GM18870 (cell line): ENCODE measurements around the gene PPP3CA.

Experiments
- ATAC-seq: cut with Tn5 transposase; IDR thresholded peaks from one replicate; pipeline ENCODE4 v1.9.1; 2021; ENCODE audit warnings: moderate library complexity; ENCODE audit not compliant: unreplicated experiment

PPP3CA gene

GRCh38 chr4:101065935-101066485 is 281.3 kb downstream of the PPP3CA start:
- no peak for ATAC-seq

- ATAC-seq, result no peak
Observed at GRCh38 chr4:101065346-101065745, 282.0 kb downstream of the PPP3CA start.

- no peak for ATAC-seq
Observed at GRCh38 chr4:101064541-101065180, 282.7 kb downstream of the PPP3CA start.

- no peak for ATAC-seq
Observed at GRCh38 chr4:101055392-101055791, 291.9 kb downstream of the PPP3CA start.

GRCh38 chr4:101050837-101051205 is 296.5 kb downstream of the PPP3CA start:
- no peak for ATAC-seq

- no peak for ATAC-seq
Observed at GRCh38 chr4:101050088-101050836, 297.1 kb downstream of the PPP3CA start.

GRCh38 chr4:101049549-101050001 is 297.8 kb downstream of the PPP3CA start:
- ATAC-seq, result no peak

GRCh38 chr4:101044766-101045165 is 302.6 kb downstream of the PPP3CA start:
- ATAC-seq, result no peak

GRCh38 chr4:101042847-101043246 is 304.5 kb downstream of the PPP3CA start:
- ATAC-seq, result no peak

GRCh38 chr4:101040776-101041175 is 306.6 kb downstream of the PPP3CA start:
- ATAC-seq, result no peak

GRCh38 chr4:101039367-101039766 is 308.0 kb downstream of the PPP3CA start:
- ATAC-seq, result peak; percentile 60

- ATAC-seq, result no peak
Observed at GRCh38 chr4:101037938-101038413, 309.4 kb downstream of the PPP3CA start.

- no peak for ATAC-seq
Observed at GRCh38 chr4:101037249-101037648, 310.1 kb downstream of the PPP3CA start.

- no peak for ATAC-seq
Observed at GRCh38 chr4:101035487-101035886, 311.8 kb downstream of the PPP3CA start.

- ATAC-seq, result no peak
Observed at GRCh38 chr4:101033986-101034385, 313.3 kb downstream of the PPP3CA start.

GRCh38 chr4:101032541-101032940 is 314.8 kb downstream of the PPP3CA start:
- no peak for ATAC-seq

GRCh38 chr4:101031971-101032370 is 315.4 kb downstream of the PPP3CA start:
- ATAC-seq, result no peak

- ATAC-seq, result no peak
Observed at GRCh38 chr4:101028886-101029285, 318.4 kb downstream of the PPP3CA start.

GRCh38 chr4:101027721-101028120 is 319.6 kb downstream of the PPP3CA start:
- ATAC-seq, result no peak

- no peak for ATAC-seq
Observed at GRCh38 chr4:101025755-101026154, 321.6 kb downstream of the PPP3CA start.

GRCh38 chr4:101022151-101023024 is 324.9 kb downstream of the PPP3CA start:
- no peak for ATAC-seq
